H9 (cell line): ENCODE measurements around the gene PWWP2B. TPM values are rescaled to one million over a fixed set of nuclear protein-coding genes. Genes with fewer than 3 reads are reported as not detected.

ENCODE experiments used
- DNase-seq: peaks from one replicate; pipeline ENCODE4 v3.0.0-alpha.2; 2017
- H2AFZ ChIP-seq: one replicate; pipeline ENCODE4 v1.6.1; 2013; ENCODE audit warnings: mild to moderate bottlenecking, low read length, control low read depth, moderate library complexity
- H2AK5ac ChIP-seq: 2 replicates; pipeline ENCODE4 v1.6.1; 2013; ENCODE audit warnings: low read length, control low read depth, mixed read lengths; ENCODE audit not compliant: insufficient read length
- H2BK120ac ChIP-seq: one replicate; pipeline ENCODE4 v1.6.1; 2013; ENCODE audit warnings: low read depth, mild to moderate bottlenecking, low read length, control low read depth, inconsistent platforms; ENCODE audit not compliant: poor library complexity, severe bottlenecking
- H2BK12ac ChIP-seq: 2 replicates; pipeline ENCODE4 v1.6.1; 2013; ENCODE audit warnings: low read length, control low read depth, mixed read lengths, low read depth; ENCODE audit not compliant: insufficient read length
- H2BK15ac ChIP-seq: 2 replicates; pipeline ENCODE4 v1.6.1; 2013; ENCODE audit warnings: low read depth, low read length, control low read depth
- H2BK20ac ChIP-seq: one replicate; pipeline ENCODE4 v1.6.1; 2013; ENCODE audit warnings: low read depth, mild to moderate bottlenecking, low read length, control low read depth, inconsistent platforms; ENCODE audit not compliant: poor library complexity, severe bottlenecking
- H2BK5ac ChIP-seq: 2 replicates; pipeline ENCODE4 v1.6.1; 2013; ENCODE audit warnings: low read length, control low read depth, mixed read lengths; ENCODE audit not compliant: insufficient read length
- H3K14ac ChIP-seq: 2 replicates; pipeline ENCODE4 v1.6.1; 2013; ENCODE audit warnings: low read length, control low read depth; ENCODE audit not compliant: insufficient read depth
- H3K18ac ChIP-seq: 2 replicates; pipeline ENCODE4 v1.6.1; 2013; ENCODE audit warnings: low read depth, mild to moderate bottlenecking, mixed read lengths, low read length, control low read depth; ENCODE audit not compliant: insufficient read length
- H3K23ac ChIP-seq: 2 replicates; pipeline ENCODE4 v1.6.1; 2013; ENCODE audit warnings: low read length, control low read depth, mixed read lengths, low read depth; ENCODE audit not compliant: insufficient read length
- H3K23me2 ChIP-seq: 2 replicates; pipeline ENCODE4 v1.6.1; 2013; ENCODE audit warnings: low read depth, mild to moderate bottlenecking, mixed read lengths, low read length, control low read depth; ENCODE audit not compliant: insufficient read length, poor library complexity, severe bottlenecking
- H3K27ac ChIP-seq: 2 replicates; pipeline ENCODE4 v1.5.1; 2013; ENCODE audit warnings: low read length, control low read depth, mixed read lengths, low read depth; ENCODE audit not compliant: insufficient read length
- H3K27me3 ChIP-seq: 2 replicates; pipeline ENCODE4 v1.6.1; 2013; ENCODE audit warnings: low read length, control low read depth, inconsistent platforms; ENCODE audit not compliant: insufficient read depth
- H3K4ac ChIP-seq: 2 replicates; pipeline ENCODE4 v1.6.1; 2013; ENCODE audit warnings: low read depth, mild to moderate bottlenecking, control low read depth, inconsistent platforms, low read length, moderate library complexity
- H3K4me1 ChIP-seq: 2 replicates; pipeline ENCODE4 v1.6.1; 2013; ENCODE audit warnings: low read length, control low read depth, inconsistent platforms; ENCODE audit not compliant: insufficient read depth
- H3K4me2 ChIP-seq: 2 replicates; pipeline ENCODE4 v1.6.1; 2013; ENCODE audit warnings: low read length, control low read depth, mixed read lengths; ENCODE audit not compliant: insufficient read length, insufficient read depth
- H3K56ac ChIP-seq: 2 replicates; pipeline ENCODE4 v1.6.1; 2013; ENCODE audit warnings: low read depth, mild to moderate bottlenecking, mixed read lengths, low read length, control low read depth; ENCODE audit not compliant: insufficient read length
- H3K79me1 ChIP-seq: 2 replicates; pipeline ENCODE4 v1.6.1; 2013; ENCODE audit warnings: low read depth, mild to moderate bottlenecking, moderate library complexity, low read length, control low read depth, inconsistent platforms; ENCODE audit not compliant: insufficient read depth, poor library complexity, severe bottlenecking
- H3K79me2 ChIP-seq: 2 replicates; pipeline ENCODE4 v1.6.1; 2013; ENCODE audit warnings: low read length, control low read depth, inconsistent platforms; ENCODE audit not compliant: insufficient read depth
- H3K9ac ChIP-seq: 2 replicates; pipeline ENCODE4 v1.6.1; 2013; ENCODE audit warnings: low read length, control low read depth, mixed read lengths; ENCODE audit not compliant: insufficient read length; ENCODE audit errors: extremely low read depth
- H3K9me3 ChIP-seq: one replicate; pipeline ENCODE4 v1.6.1; 2013; ENCODE audit warnings: low read depth, low read length, inconsistent platforms; ENCODE audit not compliant: control insufficient read depth
- H3T11ph ChIP-seq: one replicate; pipeline ENCODE4 v1.6.1; 2013; ENCODE audit warnings: mild to moderate bottlenecking, low read length, control low read depth, inconsistent platforms
- H4K20me1 ChIP-seq: one replicate; pipeline ENCODE4 v1.6.1; 2013; ENCODE audit not compliant: control insufficient read depth, insufficient read length, insufficient read depth
- H4K5ac ChIP-seq: 2 replicates; pipeline ENCODE4 v1.6.1; 2013; ENCODE audit warnings: low read depth, mild to moderate bottlenecking, mixed read lengths, low read length, control low read depth; ENCODE audit not compliant: insufficient read length
- H4K8ac ChIP-seq: replicated peaks from 2 replicates; pipeline ENCODE4 v1.6.1; 2013; ENCODE audit warnings: low read length, control low read depth, mixed read lengths, low read depth; ENCODE audit not compliant: insufficient read length
- H4K91ac ChIP-seq: 2 replicates; pipeline ENCODE4 v1.6.1; 2013; ENCODE audit warnings: low read depth, mild to moderate bottlenecking, moderate library complexity, mixed read lengths, low read length, control low read depth; ENCODE audit not compliant: insufficient read length
- H3K27ac Mint-ChIP-seq, 3 experiments: 2 replicates in 2 of 3; 3 replicates in 1 of 3; pipeline ENCODE4 v1.8.0; 2020 to 2021; ENCODE audit warnings: mixed read lengths in 3 of 3, mild to moderate bottlenecking in 1 of 3, moderate library complexity in 1 of 3
- H3K27me3 Mint-ChIP-seq: 2 replicates; pipeline ENCODE4 v1.8.0; 2021; ENCODE audit warnings: low read depth, mild to moderate bottlenecking, moderate library complexity, mixed read lengths
- H3K36me3 Mint-ChIP-seq, 3 experiments: 2 replicates in 2 of 3; 3 replicates in 1 of 3; pipeline ENCODE4 v1.8.0; 2020 to 2021; ENCODE audit warnings: low read depth in 3 of 3, mixed read lengths in 3 of 3; ENCODE audit not compliant: insufficient read depth in 1 of 3
- H3K4me1 Mint-ChIP-seq, 2 experiments: 2 replicates each; pipeline ENCODE4 v1.8.0; 2020; ENCODE audit warnings: mixed read lengths in 2 of 2
- H3K4me3 Mint-ChIP-seq, 2 experiments: 2 replicates in 1 of 2; 3 replicates in 1 of 2; pipeline ENCODE4 v1.8.0; 2020 to 2021; ENCODE audit warnings: mild to moderate bottlenecking in 2 of 2, mixed read lengths in 2 of 2, moderate library complexity in 1 of 2
- H3K9me3 Mint-ChIP-seq, 2 experiments: 2 replicates in 1 of 2; 3 replicates in 1 of 2; pipeline ENCODE4 v1.8.0; 2020; ENCODE audit warnings: mild to moderate bottlenecking in 2 of 2, mixed read lengths in 2 of 2, moderate library complexity in 1 of 2
- WGBS: extraction: QIAGEN DNeasy Blood & Tissue Kit; methylation state at CpG from one replicate; pipeline ENCODE4 v1.1.7; 2013; ENCODE audit warnings: missing lambda C conversion rate, low lambda C conversion rate, mixed read lengths; ENCODE audit not compliant: insufficient read length; ENCODE audit errors: extremely low coverage; 5-methylcytosine and 5-hydroxymethylcytosine counted together
- total RNA-seq: library from RNA; stranded (reverse); gene quantifications from 2 replicates; pipeline ENCODE4 v1.2.1, GENCODE V29; 2021
- TF ChIP-seq, protein P1 (sequence below): fragments of 200-600 bp; sonication (generic); conservative IDR thresholded peaks from 3 replicates; pipeline ENCODE4 v1.8.0; 2021; ENCODE audit warnings: antibody characterized with exemption, mild to moderate bottlenecking

PWWP2B gene
- total RNA-seq, 1 experiment from 2014 or later = 10.0 TPM

DNA sequence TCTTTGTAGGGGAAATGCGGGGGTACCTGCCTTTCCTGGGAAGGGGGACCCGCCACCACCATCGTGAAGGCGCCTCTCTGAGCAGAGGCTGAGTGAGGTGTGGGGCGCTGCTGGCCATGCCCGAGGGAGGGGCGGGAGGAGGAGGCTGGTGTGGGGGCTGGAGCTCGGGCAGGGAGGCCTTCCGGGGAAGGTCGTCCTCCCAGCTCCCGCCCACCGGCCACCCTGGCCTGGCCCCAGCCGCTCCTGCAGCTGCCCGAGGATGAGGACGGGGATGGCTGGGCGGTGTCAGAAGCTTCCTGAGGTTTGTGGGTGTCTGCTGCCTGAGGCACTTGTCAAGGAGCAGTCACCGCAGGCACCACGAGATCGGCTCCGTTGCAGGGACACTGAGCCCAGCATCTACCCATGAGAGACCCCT is 11.4 kb downstream of the PWWP2B start:
- H4K5ac ChIP-seq = no peak overlapping the region
- H2AK5ac ChIP-seq = no peak overlapping the region
- H3K9me3 ChIP-seq = no peaks in the 10 kb centered on the region
- H2AFZ ChIP-seq = no peak overlapping the region
- peak overlapping the region; percentile 29 to 44; a peak in 2 of 5 replicates for H3K4me3 Mint-ChIP-seq
- H3K9me3 Mint-ChIP-seq = no peaks in the 10 kb centered on the region
- TF ChIP-seq, protein P1, sequence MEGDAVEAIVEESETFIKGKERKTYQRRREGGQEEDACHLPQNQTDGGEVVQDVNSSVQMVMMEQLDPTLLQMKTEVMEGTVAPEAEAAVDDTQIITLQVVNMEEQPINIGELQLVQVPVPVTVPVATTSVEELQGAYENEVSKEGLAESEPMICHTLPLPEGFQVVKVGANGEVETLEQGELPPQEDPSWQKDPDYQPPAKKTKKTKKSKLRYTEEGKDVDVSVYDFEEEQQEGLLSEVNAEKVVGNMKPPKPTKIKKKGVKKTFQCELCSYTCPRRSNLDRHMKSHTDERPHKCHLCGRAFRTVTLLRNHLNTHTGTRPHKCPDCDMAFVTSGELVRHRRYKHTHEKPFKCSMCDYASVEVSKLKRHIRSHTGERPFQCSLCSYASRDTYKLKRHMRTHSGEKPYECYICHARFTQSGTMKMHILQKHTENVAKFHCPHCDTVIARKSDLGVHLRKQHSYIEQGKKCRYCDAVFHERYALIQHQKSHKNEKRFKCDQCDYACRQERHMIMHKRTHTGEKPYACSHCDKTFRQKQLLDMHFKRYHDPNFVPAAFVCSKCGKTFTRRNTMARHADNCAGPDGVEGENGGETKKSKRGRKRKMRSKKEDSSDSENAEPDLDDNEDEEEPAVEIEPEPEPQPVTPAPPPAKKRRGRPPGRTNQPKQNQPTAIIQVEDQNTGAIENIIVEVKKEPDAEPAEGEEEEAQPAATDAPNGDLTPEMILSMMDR = no peak
- no peak overlapping the region for H3K9ac ChIP-seq
- H2BK15ac ChIP-seq = no peak overlapping the region
- no peak overlapping the region for H3K56ac ChIP-seq
- peak overlapping the region; percentile 95 to 99 (median 98); a peak in 5 of 7 replicates for H3K27ac Mint-ChIP-seq
- H4K91ac ChIP-seq = peak overlapping the region; percentile 98
- peak overlapping the region; percentile 78; the same call in 1 of the 2 replicates for H3K4ac ChIP-seq
- peaks cover 8% of the 10 kb centered on the region; the same call in 1 of the 2 replicates for H3K4me1 ChIP-seq
- peaks cover 3 to 15% (median 8%) of the 10 kb centered on the region in 3 experiments for H3K36me3 Mint-ChIP-seq
- peak; percentile 58 for DNase-seq
- peak overlapping the region; percentile 75 for H2BK12ac ChIP-seq
- peak overlapping the region; percentile 21 for H3K27ac ChIP-seq
- H3K23me2 ChIP-seq = no peaks in the 10 kb centered on the region
- peak overlapping the region; percentile 5 for H3K4me2 ChIP-seq
- peaks cover 30 to 42% of the 10 kb centered on the region in 2 experiments for H3K4me1 Mint-ChIP-seq
- no peaks in the 10 kb centered on the region for H3K27me3 Mint-ChIP-seq
- no peak overlapping the region for H2BK120ac ChIP-seq
- no peaks in the 10 kb centered on the region for H3K27me3 ChIP-seq
- H4K8ac ChIP-seq = peak overlapping the region; percentile 21
- no peak overlapping the region for H2BK5ac ChIP-seq
- H3K23ac ChIP-seq = no peak overlapping the region
- H3K79me1 ChIP-seq = no peaks in the 10 kb centered on the region
- H2BK20ac ChIP-seq = no peak overlapping the region
- peaks cover 4% of the 10 kb centered on the region for H4K20me1 ChIP-seq
- H3K14ac ChIP-seq = peak overlapping the region; percentile 76
- H3K18ac ChIP-seq = peak overlapping the region; percentile 83
- H3T11ph ChIP-seq = no peak overlapping the region
- WGBS = no CpG with 5 or more reads among the region's 20 CpGs
- no peaks in the 10 kb centered on the region; the same call in 1 of the 2 replicates for H3K79me2 ChIP-seq
